Esophagus muscularis mucosa (tissue), 4 donors: ENCODE measurements around the gene COPZ1. TPM values are rescaled to one million over a fixed set of nuclear protein-coding genes. Genes with fewer than 3 reads are reported as not detected.

Experiments
- DNase-seq: peaks from one replicate; pipeline ENCODE4 v3.0.0-alpha.2; 2017; ENCODE audit errors: extremely low spot score
- H3K27ac ChIP-seq, 4 donors: fragments of 200-600 bp; sonication (generic); replicated peaks in 1 of 4; 1 replicate in 3 of 4; 2 replicates in 1 of 4; pipeline ENCODE4 v1.5.1; 2016 to 2019; ENCODE audit warnings: mild to moderate bottlenecking in 1 of 4
- H3K27me3 ChIP-seq, 4 donors: fragments of 200-600 bp; sonication (generic); one replicate each; pipeline versions ENCODE4 v1.5.1 to v1.6.0; 2016 to 2019
- H3K36me3 ChIP-seq, 4 donors: fragments of 200-600 bp; sonication (generic); one replicate each; pipeline ENCODE4 v1.5.1; 2016 to 2019
- H3K4me1 ChIP-seq, 4 donors: fragments of 200-600 bp; sonication (generic); one replicate each; pipeline ENCODE4 v1.5.1; 2016 to 2019
- H3K4me3 ChIP-seq, 4 donors: fragments of 200-600 bp; sonication (generic); 1 replicate in 2 of 4; 2 replicates in 2 of 4; pipeline ENCODE4 v1.5.1; 2016 to 2019; ENCODE audit warnings: mild to moderate bottlenecking in 4 of 4, moderate library complexity in 1 of 4
- H3K9me3 ChIP-seq, 4 donors: fragments of 200-600 bp; sonication (generic); 1 replicate in 3 of 4; 2 replicates in 1 of 4; pipeline ENCODE4 v1.5.1; 2016 to 2019
- CTCF ChIP-seq, 3 experiments: fragments of 200-600 bp in 2 of 3; fragments of 450-650 bp in 1 of 3; sonication (generic) in 2 of 3; IDR thresholded peaks; one replicate each; pipeline ENCODE4 v1.5.1; 2017 to 2019; ENCODE audit warnings: antibody characterized with exemption in 3 of 3, mild to moderate bottlenecking in 2 of 3, moderate library complexity in 1 of 3
- EP300 ChIP-seq: sonication (generic); formaldehyde crosslinking; IDR thresholded peaks from one replicate; pipeline ENCODE4 v1.6.1; 2017; ENCODE audit warnings: antibody characterized with exemption
- POLR2A ChIP-seq: fragments of 450-650 bp; IDR thresholded peaks from one replicate; pipeline ENCODE4 v1.6.1; 2017; ENCODE audit warnings: antibody characterized with exemption, moderate library complexity, mild to moderate bottlenecking, low read depth
- POLR2AphosphoS5 ChIP-seq, 2 donors: sonication (generic); formaldehyde crosslinking; IDR thresholded peaks; one replicate each; pipeline ENCODE4 v1.6.1; 2017; ENCODE audit warnings: antibody characterized with exemption in 2 of 2
- WGBS: methylation state at CpG from one replicate; pipeline ENCODE4 v1.1.5; 2018; 5-methylcytosine and 5-hydroxymethylcytosine counted together
- intact Hi-C: fragments of 100-400 bp; cut with DNase I; formaldehyde crosslinking; loops from one replicate; pipeline ENCODE4 v1.15.1; 2023
- total RNA-seq, 4 donors: library from RNA; depleted of rRNA; stranded (reverse); fragments of >200 nt; gene quantifications; one replicate each; pipeline versions ENCODE4 v1.1.0 to v1.2.1, GENCODE V29; 2016

The COPZ1 gene, protein sequence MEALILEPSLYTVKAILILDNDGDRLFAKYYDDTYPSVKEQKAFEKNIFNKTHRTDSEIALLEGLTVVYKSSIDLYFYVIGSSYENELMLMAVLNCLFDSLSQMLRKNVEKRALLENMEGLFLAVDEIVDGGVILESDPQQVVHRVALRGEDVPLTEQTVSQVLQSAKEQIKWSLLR
- total RNA-seq: 10 to 100 TPM; 41.1 to 61.9 (median 48.5) TPM

DNA sequence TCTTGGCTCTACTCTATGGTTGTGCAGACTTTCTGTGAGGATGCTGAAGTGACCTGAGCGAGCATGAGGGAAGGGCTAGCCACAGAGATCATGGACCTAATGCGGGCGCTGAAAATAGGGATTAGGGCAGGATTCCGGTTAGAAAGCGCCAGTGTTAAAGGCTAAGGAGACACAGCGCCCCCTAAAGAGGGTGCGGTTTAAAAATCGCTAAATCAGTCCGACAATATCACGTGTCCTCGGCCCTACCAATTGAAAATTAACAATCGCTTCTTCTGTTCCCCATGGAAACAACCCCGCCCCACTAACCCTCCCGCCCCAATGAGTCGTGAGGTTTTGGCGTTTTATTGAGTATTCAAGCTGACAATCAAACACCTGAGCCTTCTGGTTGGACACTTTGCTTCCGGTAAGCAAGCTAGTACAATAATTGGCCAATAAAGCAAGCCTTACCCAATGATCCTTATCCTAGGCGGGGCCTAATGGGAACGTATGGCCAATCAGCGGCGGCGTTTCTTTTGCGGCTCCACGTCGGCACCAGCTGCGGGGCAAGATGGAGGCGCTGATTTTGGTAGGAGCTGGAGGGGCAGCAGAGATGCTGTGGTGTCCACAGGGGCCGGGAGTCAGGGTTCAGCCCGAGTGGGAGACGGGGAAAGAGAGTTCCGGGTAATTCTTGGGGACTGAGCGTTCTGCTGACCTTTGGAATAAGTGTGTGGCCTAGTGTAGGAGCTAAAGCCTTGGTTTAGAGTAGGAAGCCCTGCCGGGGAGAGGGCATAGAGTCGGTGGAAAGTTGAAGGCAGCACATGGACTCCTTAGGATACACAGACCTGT, at the start of gene COPZ1:
TSS of gene COPZ1 (plus strand) at position 515 of the 825 bp plus-strand sequence. CDS start at position 548, 33 bp downstream.
- Histone ChIP-seq H3K27me3 (no peaks in the 10 kb centered on the region), H3K9me3 (no peaks in the 10 kb centered on the region), H3K4me1 (peaks cover 25 to 53% (median 50%) of the 10 kb centered on the region in 4 donors), H3K27ac (peak within 1 kb of the TSS; percentile 78 to 90 (median 85)), H3K36me3 (peaks cover 0 to 14% (median 0%) of the 10 kb centered on the region in 4 donors), H3K4me3 (peak within 1 kb of the TSS; percentile 58 to 79 (median 66))
- intact Hi-C loops: loop anchor here (5.0 kb wide), 3 partner anchors 37 to 73 kb away; partner anchors contain the start of gene GPR84
- under 1% methylated on average over 33 of the region's 34 CpGs for whole genome bisulfite sequencing
- peak; percentile 99 for DNase-seq
- peak; percentile 46 for TF ChIP-seq POLR2A
- TF ChIP-seq EP300: no peak
- TF ChIP-seq CTCF (IDR thresholded peaks at IDR 0.05): peak; percentile 59 to 67 (median 61)
- TF ChIP-seq POLR2AphosphoS5 (IDR thresholded peaks at IDR 0.05): peak; percentile 84 to 92

DNA sequence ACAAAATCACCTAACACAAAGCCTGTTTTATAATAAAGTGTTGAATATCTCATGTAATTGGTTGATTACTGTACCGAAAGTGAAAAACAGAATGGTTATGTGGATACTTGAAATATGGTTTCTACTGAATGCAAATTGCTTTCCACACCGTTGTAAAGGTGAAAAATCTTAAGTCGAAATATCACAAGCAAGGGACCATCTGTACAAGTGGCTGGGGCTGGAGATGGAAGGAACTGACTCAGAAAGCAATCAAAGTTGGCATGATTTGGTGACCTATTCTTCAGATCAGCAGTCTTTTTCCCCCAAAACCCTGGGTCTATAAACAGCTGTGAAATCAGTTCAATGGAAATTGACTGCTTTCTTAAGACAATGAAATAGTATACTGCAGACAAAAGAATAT, 48.6 kb upstream of the COPZ1 start:
- peaks cover 19 to 37% (median 29%) of the 10 kb centered on the region in 4 donors for H3K4me1 ChIP-seq
- peaks cover 0 to 12% (median 11%) of the 10 kb centered on the region in 4 donors for H3K36me3 ChIP-seq
- WGBS: 92% methylated on average over 3 of the region's 3 CpGs
- H3K9me3 ChIP-seq: no peaks in the 10 kb centered on the region
- H3K4me3 ChIP-seq: no peak overlapping the region
- no peaks in the 10 kb centered on the region for H3K27me3 ChIP-seq
- TF ChIP-seq EP300 (no peak), POLR2AphosphoS5 (IDR thresholded peaks at IDR 0.05) (no peak), CTCF (IDR thresholded peaks at IDR 0.05) (no peak), POLR2A (no peak)
- intact Hi-C loops: no loop called here
- peak overlapping the region in 1 of 4 donors; percentile 93 for H3K27ac ChIP-seq
- no peak for DNase-seq

GRCh38 chr12:54277823-54278276, 47.1 kb upstream of the COPZ1 start:
- no peaks in the 10 kb centered on the region for H3K9me3 ChIP-seq
- 36% methylated on average over 5 of the region's 5 CpGs for WGBS
- H3K36me3 ChIP-seq: peaks cover 7 to 25% (median 22%) of the 10 kb centered on the region in 4 donors
- H3K4me3 ChIP-seq: peak overlapping the region in 2 of 4 donors; percentile 31 to 79
- H3K27me3 ChIP-seq: no peaks in the 10 kb centered on the region
- no peak for TF ChIP-seq EP300
- H3K27ac ChIP-seq: peak overlapping the region; percentile 84 to 93 (median 92)
- intact Hi-C loops: no loop called here
- DNase-seq: no peak
- H3K4me1 ChIP-seq: peaks cover 34 to 52% (median 44%) of the 10 kb centered on the region in 4 donors

- DNase-seq: no peak
- Histone ChIP-seq H3K4me1 (peaks cover 48 to 58% (median 57%) of the 10 kb centered on the region in 4 donors), H3K9me3 (no peaks in the 10 kb centered on the region), H3K27ac (peak overlapping the region; percentile 84 to 93 (median 92)), H3K27me3 (no peaks in the 10 kb centered on the region), H3K36me3 (peaks cover 21 to 31% (median 24%) of the 10 kb centered on the region in 4 donors), H3K4me3 (peak overlapping the region; percentile 70 to 79 (median 74))
- intact Hi-C loops: no loop called here
- TF ChIP-seq CTCF (IDR thresholded peaks at IDR 0.05): no peak
- no peak for TF ChIP-seq EP300
- peak; percentile 39 for TF ChIP-seq POLR2A
- 1% methylated on average over 19 of the region's 19 CpGs for WGBS
Observed at GRCh38 chr12:54279227-54279631, 45.7 kb upstream of the COPZ1 start.
